WTC11 (cell line): ENCODE results near the gene CORO2B. TPM values are rescaled to one million over a fixed set of nuclear protein-coding genes. Genes with fewer than 3 reads are reported as not detected.

Experiments
- ATAC-seq: fragments of 200-7000 bp; cut with Tn5 transposase; 2 replicates; pipeline ENCODE4 v1.10.0; 2021; ENCODE audit warnings: mild to moderate bottlenecking, moderate library complexity
- CTCF ChIA-PET: fragments of 300-600 bp; sonication (Branson Sonifier 250); formaldehyde crosslinking; loops from one replicate; lab custom pipeline; 2021; ENCODE audit warnings: antibody characterized with exemption; lab: Charles Lee
- POLR2A ChIA-PET: fragments of 350-600 bp; sonication (Branson Sonifier 250); formaldehyde crosslinking; loops from one replicate; lab custom pipeline; 2021; ENCODE audit warnings: antibody characterized with exemption; lab: Charles Lee
- DNase-seq: peaks from one replicate; pipeline ENCODE4 v3.0.0; 2021; ENCODE audit warnings: low spot score
- H3K27ac Mint-ChIP-seq: 2 replicates; pipeline ENCODE4 v1.8.0; 2021; ENCODE audit warnings: mixed read lengths
- H3K27me3 Mint-ChIP-seq: 2 replicates; pipeline ENCODE4 v1.8.0; 2021; ENCODE audit warnings: low read depth, mild to moderate bottlenecking, moderate library complexity, mixed read lengths
- H3K36me3 Mint-ChIP-seq: 2 replicates; pipeline ENCODE4 v1.8.0; 2021; ENCODE audit warnings: mixed read lengths
- H3K4me1 Mint-ChIP-seq: 2 replicates; pipeline ENCODE4 v1.8.0; 2022; ENCODE audit warnings: mixed read lengths
- H3K4me3 Mint-ChIP-seq: 2 replicates; pipeline ENCODE4 v1.8.0; 2021; ENCODE audit warnings: mild to moderate bottlenecking, moderate library complexity, mixed read lengths
- H3K9me3 Mint-ChIP-seq: 2 replicates; pipeline ENCODE4 v1.8.0; 2021; ENCODE audit warnings: mixed read lengths
- ATF6 ChIP-seq: sonication (generic); formaldehyde crosslinking; IDR thresholded peaks from 2 replicates; pipeline ENCODE4 v1.8.1; 2023; ENCODE audit warnings: mild to moderate bottlenecking, missing genetic modification reagents
- CREB1 ChIP-seq: sonication (generic); formaldehyde crosslinking; IDR thresholded peaks from 2 replicates; pipeline ENCODE4 v1.8.0; 2023; ENCODE audit warnings: mild to moderate bottlenecking, missing genetic modification reagents
- CREM ChIP-seq: sonication (generic); formaldehyde crosslinking; IDR thresholded peaks from 2 replicates; pipeline ENCODE4 v1.8.1; 2022; ENCODE audit warnings: mild to moderate bottlenecking, missing genetic modification reagents, moderate library complexity
- ERG ChIP-seq: fragments of 250-450 bp; sonication (Bioruptor Pico); IDR thresholded peaks from 2 replicates; pipeline ENCODE4 v1.8.0; 2021; ENCODE audit warnings: mild to moderate bottlenecking
- GABPB1 ChIP-seq: sonication (generic); formaldehyde crosslinking; IDR thresholded peaks from 2 replicates; pipeline ENCODE4 v1.8.1; 2023; ENCODE audit warnings: mild to moderate bottlenecking, missing genetic modification reagents
- JUN ChIP-seq: sonication (generic); formaldehyde crosslinking; IDR thresholded peaks from 2 replicates; pipeline ENCODE4 v1.8.0; 2023; ENCODE audit warnings: mild to moderate bottlenecking, missing genetic modification reagents
- MAX ChIP-seq: sonication (generic); formaldehyde crosslinking; IDR thresholded peaks from 2 replicates; pipeline ENCODE4 v1.8.0; 2022; ENCODE audit warnings: mild to moderate bottlenecking, missing genetic modification reagents
- NR1H2 ChIP-seq: sonication (generic); formaldehyde crosslinking; IDR thresholded peaks from 2 replicates; pipeline ENCODE4 v1.9.0; 2021; ENCODE audit warnings: mild to moderate bottlenecking, moderate library complexity, missing genetic modification reagents
- USF2 ChIP-seq: sonication (generic); formaldehyde crosslinking; IDR thresholded peaks from 2 replicates; pipeline ENCODE4 v1.8.1; 2023; ENCODE audit warnings: mild to moderate bottlenecking, missing genetic modification reagents, moderate library complexity
- ZNF121 ChIP-seq: sonication (generic); formaldehyde crosslinking; IDR thresholded peaks from 2 replicates; pipeline ENCODE4 v1.8.0; 2023; ENCODE audit warnings: missing genetic modification reagents
- ZNF281 ChIP-seq: sonication (generic); formaldehyde crosslinking; IDR thresholded peaks from 2 replicates; pipeline ENCODE4 v1.8.0; 2023; ENCODE audit warnings: mild to moderate bottlenecking, missing genetic modification reagents
- ZNF423 ChIP-seq: fragments of 250-450 bp; sonication (Bioruptor Pico); IDR thresholded peaks from 2 replicates; pipeline ENCODE4 v2.1.2; 2022; ENCODE audit warnings: mild to moderate bottlenecking, moderate library complexity
- ZNF425 ChIP-seq: fragments of 250-450 bp; sonication (Bioruptor Pico); conservative IDR thresholded peaks from 2 replicates; pipeline ENCODE4 v1.9.0; 2021; ENCODE audit warnings: mild to moderate bottlenecking
- total RNA-seq: library from RNA; stranded (reverse); gene quantifications from 3 replicates; pipeline ENCODE4 v1.2.3, GENCODE V29; 2021

The CORO2B gene
- total RNA-seq, 1 experiment from 2014 or later = 4.9 TPM

GRCh38 chr15:68666120-68666811 lies 87.5 kb downstream of the CORO2B start:
- POLR2A ChIA-PET = interaction anchor here (0.7 to 1.5 kb wide), 3 partner anchors 11 to 25 kb away, joined by 3 read pairs; no protein-coding TSS in a partner anchor
- H3K4me1 Mint-ChIP-seq = peaks cover 18% of the 10 kb centered on the region
- peaks cover 9% of the 10 kb centered on the region for H3K36me3 Mint-ChIP-seq
- peak; percentile 93 for ATAC-seq
- no peak overlapping the region; the same call in none of the 2 replicates for H3K27ac Mint-ChIP-seq
- peaks cover 14% of the 10 kb centered on the region for H3K9me3 Mint-ChIP-seq
- H3K4me3 Mint-ChIP-seq = no peak overlapping the region
- DNase-seq = peak; percentile 24
- no peaks in the 10 kb centered on the region; the same call in 1 of the 2 replicates for H3K27me3 Mint-ChIP-seq
- CTCF ChIA-PET = interaction anchor here (0.6 to 2.2 kb wide), 15 partner anchors 8 to 413 kb away, joined by 3 to 19 read pairs (median 6); no protein-coding TSS in a partner anchor
- peak; percentile 72 for TF ChIP-seq ZNF423 (CRISPR knock-in tag)
- TF ChIP-seq NR1H2 (CRISPR knock-in tag) = no peak
- peak; percentile 86 for TF ChIP-seq ZNF281 (CRISPR knock-in tag)
- TF ChIP-seq CREM (CRISPR knock-in tag) = no peak
- TF ChIP-seq ERG (CRISPR knock-in tag) = no peak
- 0 out of 2 replicates have a peak, but pooled peaks have one; percentile 19 for TF ChIP-seq ZNF121

- peaks cover 18% of the 10 kb centered on the region for H3K4me1 Mint-ChIP-seq
- POLR2A ChIA-PET = interaction anchor here (0.7 to 1.5 kb wide), 2 partner anchors 14 to 26 kb away, joined by 3 read pairs; no protein-coding TSS in a partner anchor
- ATAC-seq (peak; percentile 48), DNase-seq (no peak)
- H3K27ac Mint-ChIP-seq = no peak overlapping the region
- H3K9me3 Mint-ChIP-seq = peaks cover 19% of the 10 kb centered on the region
- H3K4me3 Mint-ChIP-seq = no peak overlapping the region
- peaks cover 9% of the 10 kb centered on the region for H3K36me3 Mint-ChIP-seq
- CTCF ChIA-PET = interaction anchor here (0.9 to 2.2 kb wide), 12 partner anchors 8 to 360 kb away, joined by 3 to 19 read pairs (median 11); no protein-coding TSS in a partner anchor
- H3K27me3 Mint-ChIP-seq = no peaks in the 10 kb centered on the region; the same call in 1 of the 2 replicates
- TF ChIP-seq ZNF425 (CRISPR knock-in tag) (no peak), MAX (0 out of 2 replicates have a peak, but pooled peaks have one; percentile 39)
These were observed 88.1 kb downstream of the CORO2B start for GRCh38 chr15:68666812-68667450.

- POLR2A ChIA-PET = no interaction called here
- CTCF ChIA-PET = interaction anchor here (0.9 to 1.9 kb wide), 2 partner anchors 108 to 257 kb away, joined by 3 to 12 read pairs; no protein-coding TSS in a partner anchor
- no peaks in the 10 kb centered on the region; the same call in 1 of the 2 replicates for H3K27me3 Mint-ChIP-seq
- TF ChIP-seq CREB1 (CRISPR knock-in tag) (no peak), JUN (CRISPR knock-in tag) (no peak), USF2 (CRISPR knock-in tag) (no peak), ATF6 (no peak), GABPB1 (CRISPR knock-in tag) (0 out of 2 replicates have a peak, but pooled peaks have one; percentile 29)
- TF ChIP-seq, all 79 proteins: peak for 1
- Mint-ChIP-seq H3K36me3 (peaks cover 9% of the 10 kb centered on the region), H3K4me3 (no peak overlapping the region), H3K9me3 (peaks cover 19% of the 10 kb centered on the region), H3K27ac (no peak overlapping the region), H3K4me1 (peaks cover 25% of the 10 kb centered on the region)
- ATAC-seq = no peak
- no peak for DNase-seq
These were observed 89.2 kb downstream of the CORO2B start for GRCh38 chr15:68667800-68668625.
